Hepatocyte (in vitro differentiated cells): ENCODE data around the gene LDLRAD4. TPM values are rescaled to one million over a fixed set of nuclear protein-coding genes. Genes with fewer than 3 reads are reported as not detected.

Source experiments
- DNase-seq: peaks from one replicate; pipeline ENCODE4 v3.0.0-alpha.2; 2016; ENCODE audit warnings: low spot score
- H2AFZ ChIP-seq: fragments of 200-600 bp; sonication (generic); 2 replicates; pipeline ENCODE4 v1.6.0; 2016; ENCODE audit warnings: antibody characterized with exemption, mild to moderate bottlenecking
- H3K27ac ChIP-seq: fragments of 200-600 bp; sonication (generic); 2 replicates; pipeline ENCODE4 v1.5.1; 2016; ENCODE audit warnings: mild to moderate bottlenecking
- H3K27me3 ChIP-seq: fragments of 200-600 bp; sonication (generic); 2 replicates; pipeline ENCODE4 v1.6.1; 2016
- H3K36me3 ChIP-seq: fragments of 200-600 bp; sonication (generic); replicated peaks from 2 replicates; pipeline ENCODE4 v1.5.1; 2016; ENCODE audit warnings: low read depth; ENCODE audit not compliant: insufficient read depth
- H3K4me1 ChIP-seq: fragments of 200-600 bp; sonication (generic); 2 replicates; pipeline ENCODE4 v1.5.1; 2016; ENCODE audit warnings: mild to moderate bottlenecking, moderate library complexity; ENCODE audit not compliant: insufficient read depth
- H3K4me2 ChIP-seq: fragments of 200-600 bp; sonication (generic); 2 replicates; pipeline ENCODE4 v1.6.0; 2016
- H3K4me3 ChIP-seq: fragments of 200-600 bp; sonication (generic); 2 replicates; pipeline ENCODE4 v1.5.1; 2016; ENCODE audit warnings: mild to moderate bottlenecking
- H3K79me2 ChIP-seq: fragments of 200-600 bp; sonication (generic); 2 replicates; pipeline ENCODE4 v1.6.0; 2017; ENCODE audit warnings: mild to moderate bottlenecking
- H3K9me2 ChIP-seq: fragments of 200-600 bp; sonication (generic); replicated peaks from 2 replicates; pipeline ENCODE4 v1.6.0; 2017; ENCODE audit warnings: mild to moderate bottlenecking; ENCODE audit not compliant: insufficient read depth
- H3K9me3 ChIP-seq: fragments of 200-600 bp; sonication (generic); 2 replicates; pipeline ENCODE4 v1.5.1; 2016; ENCODE audit warnings: low read depth, mild to moderate bottlenecking
- H4K20me1 ChIP-seq: fragments of 200-600 bp; sonication (generic); 2 replicates; pipeline ENCODE4 v1.6.0; 2016; ENCODE audit warnings: mild to moderate bottlenecking; ENCODE audit not compliant: insufficient read depth, poor library complexity, severe bottlenecking
- EZH2 ChIP-seq: fragments of 200-600 bp; sonication (generic); IDR thresholded peaks from 2 replicates; pipeline ENCODE4 v1.6.1; 2016; ENCODE audit warnings: antibody characterized with exemption, mild to moderate bottlenecking, borderline replicate concordance
- EZH2phosphoT487 ChIP-seq: fragments of 200-600 bp; sonication (generic); IDR thresholded peaks from one replicate; pipeline ENCODE4 v1.6.1; 2018; ENCODE audit warnings: antibody characterized with exemption, mild to moderate bottlenecking, low read depth, moderate library complexity; ENCODE audit not compliant: unreplicated experiment, severe bottlenecking
- WGBS: methylation state at CpG from one replicate; pipeline ENCODE4 v1.1.6; 2016; ENCODE audit warnings: low lambda C conversion rate; ENCODE audit errors: missing lambda C conversion rate; 5-methylcytosine and 5-hydroxymethylcytosine counted together
- polyA plus RNA-seq: library from polyadenylated mRNA; unstranded; fragments of >200 nt; fragmentation: Nextera tagmentation; extraction: Ambion mirVana; gene quantifications from 2 replicates; pipeline ENCODE4 v1.2.1, GENCODE V29; 2016
- total RNA-seq: library from RNA; depleted of rRNA; stranded (reverse); fragments of >200 nt; gene quantifications from 2 replicates; pipeline ENCODE4 v1.2.3, GENCODE V29; 2014
- TF ChIP-seq, protein P1 (sequence below): fragments of 200-600 bp; sonication (generic); IDR thresholded peaks from 2 replicates; pipeline ENCODE4 v1.5.1; 2016; ENCODE audit warnings: antibody characterized with exemption, mild to moderate bottlenecking; ENCODE audit not compliant: poor library complexity

The LDLRAD4 gene
- total and polyA plus RNA-seq, 2 experiments from 2014 or later: 15.1 to 29.0 TPM

DNA sequence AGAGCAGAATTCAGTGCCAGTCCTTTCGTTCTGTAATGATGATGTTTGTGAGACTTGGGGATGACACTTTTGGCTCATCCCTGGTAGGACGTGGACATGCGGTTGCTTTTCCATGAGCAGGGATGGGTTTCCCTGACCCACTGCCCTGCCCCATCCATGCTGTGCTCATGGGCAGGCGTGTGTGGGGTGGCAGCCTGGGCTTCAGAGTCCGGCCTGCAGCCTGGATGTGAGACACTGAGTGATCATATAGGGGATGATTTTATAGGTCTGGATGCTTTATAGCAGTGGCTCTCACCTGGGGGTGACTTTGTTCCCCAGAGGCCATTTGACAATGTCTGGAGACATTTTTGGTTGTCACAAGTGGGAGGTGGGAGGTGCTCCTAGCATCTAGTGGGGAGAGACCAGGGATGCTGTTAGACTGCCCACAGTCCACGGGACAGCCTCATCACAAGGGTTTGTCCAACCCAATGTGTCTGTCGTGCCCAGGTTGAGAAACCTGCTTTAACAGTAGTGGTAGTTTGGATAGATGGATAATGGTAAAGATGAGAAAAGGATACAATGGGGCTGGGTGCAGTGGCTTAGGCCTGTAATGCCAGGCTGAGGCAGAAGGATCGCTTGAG lies 38.9 kb downstream of the LDLRAD4 start:
- TF ChIP-seq EZH2 (no peak), EZH2phosphoT487 (no peak)
- TF ChIP-seq, protein P1, sequence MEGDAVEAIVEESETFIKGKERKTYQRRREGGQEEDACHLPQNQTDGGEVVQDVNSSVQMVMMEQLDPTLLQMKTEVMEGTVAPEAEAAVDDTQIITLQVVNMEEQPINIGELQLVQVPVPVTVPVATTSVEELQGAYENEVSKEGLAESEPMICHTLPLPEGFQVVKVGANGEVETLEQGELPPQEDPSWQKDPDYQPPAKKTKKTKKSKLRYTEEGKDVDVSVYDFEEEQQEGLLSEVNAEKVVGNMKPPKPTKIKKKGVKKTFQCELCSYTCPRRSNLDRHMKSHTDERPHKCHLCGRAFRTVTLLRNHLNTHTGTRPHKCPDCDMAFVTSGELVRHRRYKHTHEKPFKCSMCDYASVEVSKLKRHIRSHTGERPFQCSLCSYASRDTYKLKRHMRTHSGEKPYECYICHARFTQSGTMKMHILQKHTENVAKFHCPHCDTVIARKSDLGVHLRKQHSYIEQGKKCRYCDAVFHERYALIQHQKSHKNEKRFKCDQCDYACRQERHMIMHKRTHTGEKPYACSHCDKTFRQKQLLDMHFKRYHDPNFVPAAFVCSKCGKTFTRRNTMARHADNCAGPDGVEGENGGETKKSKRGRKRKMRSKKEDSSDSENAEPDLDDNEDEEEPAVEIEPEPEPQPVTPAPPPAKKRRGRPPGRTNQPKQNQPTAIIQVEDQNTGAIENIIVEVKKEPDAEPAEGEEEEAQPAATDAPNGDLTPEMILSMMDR: no peak
- 90% methylated on average over 8 of the region's 8 CpGs for WGBS
- Histone ChIP-seq H3K9me2 (peaks cover 4% of the 10 kb centered on the region), H3K79me2 (peaks cover 2% of the 10 kb centered on the region), H3K27me3 (no peaks in the 10 kb centered on the region), H3K27ac (no peak overlapping the region), H3K4me3 (no peak overlapping the region), H3K9me3 (no peaks in the 10 kb centered on the region), H3K36me3 (no peaks in the 10 kb centered on the region), H3K4me2 (no peak overlapping the region), H3K4me1 (peaks cover 12% of the 10 kb centered on the region), H2AFZ (no peak overlapping the region), H4K20me1 (no peaks in the 10 kb centered on the region)
- no peak for DNase-seq

DNA sequence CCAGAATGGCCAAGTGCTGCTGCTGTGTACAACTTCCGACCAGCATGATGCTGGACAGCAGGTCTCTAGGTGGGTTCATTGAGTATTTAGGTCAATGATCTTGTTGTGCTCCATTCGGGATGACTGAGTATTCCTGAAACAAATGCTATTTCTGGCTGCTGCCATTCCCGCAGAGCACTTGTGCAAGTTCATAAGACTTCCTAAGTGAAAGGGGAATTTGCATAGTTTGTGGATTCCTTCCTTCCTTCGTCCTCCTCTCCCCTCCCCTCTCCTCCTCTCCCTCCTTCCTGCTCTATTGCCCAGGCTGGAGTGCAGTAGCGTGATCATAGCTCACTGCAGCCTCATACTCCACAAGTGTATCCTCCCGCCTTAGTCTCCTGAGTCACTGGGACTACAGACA lies 40.4 kb downstream of the LDLRAD4 start:
- Histone ChIP-seq H3K4me3 (no peak overlapping the region), H3K9me3 (no peaks in the 10 kb centered on the region), H2AFZ (no peak overlapping the region), H3K27me3 (no peaks in the 10 kb centered on the region), H3K4me1 (peaks cover 13% of the 10 kb centered on the region), H3K27ac (no peak overlapping the region), H3K36me3 (no peaks in the 10 kb centered on the region), H3K79me2 (peaks cover 7% of the 10 kb centered on the region), H3K9me2 (peaks cover 4% of the 10 kb centered on the region), H4K20me1 (no peaks in the 10 kb centered on the region), H3K4me2 (no peak overlapping the region)
- TF ChIP-seq, protein P1: no peak
- TF ChIP-seq EZH2phosphoT487: no peak
- no peak for TF ChIP-seq EZH2
- 85% methylated on average over 6 of the region's 6 CpGs for WGBS
- no peak for DNase-seq

DNA sequence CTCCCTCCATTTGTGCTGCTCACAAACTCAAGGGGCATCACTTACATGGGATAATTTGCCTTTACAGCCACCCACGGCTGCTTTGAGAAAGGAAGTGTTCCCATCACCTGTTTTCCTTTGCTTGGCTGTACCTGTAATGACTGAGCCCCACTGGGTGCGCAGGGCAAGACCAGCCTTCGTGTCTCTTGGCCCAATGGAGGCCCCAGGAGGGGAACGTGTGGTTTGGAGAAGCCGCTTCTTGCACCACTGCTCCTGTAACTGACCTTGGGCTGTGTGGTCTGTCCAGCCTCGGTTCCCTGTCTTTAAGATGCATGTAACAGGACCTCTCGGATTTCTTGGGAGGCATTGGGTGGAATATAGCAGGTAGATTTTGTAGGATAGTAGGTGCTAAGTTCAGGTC lies 41.1 kb downstream of the LDLRAD4 start:
- TF ChIP-seq, protein P1: no peak
- TF ChIP-seq EZH2: no peak
- no peak for TF ChIP-seq EZH2phosphoT487
- no peaks in the 10 kb centered on the region for H3K36me3 ChIP-seq
- H2AFZ ChIP-seq: no peak overlapping the region
- WGBS: 69% methylated on average over 7 of the region's 7 CpGs
- H3K79me2 ChIP-seq: peaks cover 7% of the 10 kb centered on the region
- no peak overlapping the region for H3K4me2 ChIP-seq
- no peak overlapping the region for H3K4me3 ChIP-seq
- no peak for DNase-seq
- H4K20me1 ChIP-seq: no peaks in the 10 kb centered on the region
- H3K27me3 ChIP-seq: no peaks in the 10 kb centered on the region
- peaks cover 21% of the 10 kb centered on the region for H3K4me1 ChIP-seq
- no peaks in the 10 kb centered on the region for H3K9me3 ChIP-seq
- H3K9me2 ChIP-seq: peaks cover 4% of the 10 kb centered on the region
- no peak overlapping the region for H3K27ac ChIP-seq
